Parathyroid adenoma (tissue), 2 donors: Measurements from ENCODE around the gene GPC3.

Source experiments
- H2AFZ ChIP-seq: fragments of 300-600 bp; sonication (generic); one replicate; pipeline ENCODE4 v1.7.0; 2017; ENCODE audit warnings: antibody characterized with exemption, mild to moderate bottlenecking
- H3K27ac ChIP-seq: fragments of 300-600 bp; sonication (generic); one replicate; pipeline ENCODE4 v1.7.0; 2017
- H3K27me3 ChIP-seq: fragments of 300-600 bp; sonication (generic); one replicate; pipeline ENCODE4 v1.7.0; 2017; ENCODE audit warnings: low read length; ENCODE audit not compliant: control insufficient read depth, insufficient read depth
- H3K36me3 ChIP-seq: fragments of 300-600 bp; sonication (generic); one replicate; pipeline ENCODE4 v1.7.0; 2017; ENCODE audit warnings: low read length; ENCODE audit not compliant: control insufficient read depth, insufficient read depth
- H3K4me1 ChIP-seq: fragments of 300-600 bp; sonication (generic); one replicate; pipeline ENCODE4 v1.7.0; 2017; ENCODE audit warnings: control low read depth
- H3K4me2 ChIP-seq: fragments of 300-600 bp; sonication (generic); one replicate; pipeline ENCODE4 v1.7.0; 2017; ENCODE audit warnings: low read length
- H3K4me3 ChIP-seq: fragments of 300-600 bp; sonication (generic); one replicate; pipeline ENCODE4 v1.7.0; 2017; ENCODE audit warnings: low read depth, low read length
- H3K79me2 ChIP-seq: fragments of 300-600 bp; sonication (generic); one replicate; pipeline ENCODE4 v1.7.0; 2017; ENCODE audit warnings: control low read depth
- H3K9ac ChIP-seq: fragments of 300-600 bp; sonication (generic); one replicate; pipeline ENCODE4 v1.7.0; 2017; ENCODE audit warnings: mild to moderate bottlenecking
- H3K9me3 ChIP-seq: fragments of 300-600 bp; sonication (generic); one replicate; pipeline ENCODE4 v1.7.0; 2017; ENCODE audit warnings: low read length; ENCODE audit not compliant: control insufficient read depth
- TF ChIP-seq, protein P1 (sequence below): fragments of 300-600 bp; sonication (generic); IDR thresholded peaks from one replicate; pipeline ENCODE4 v1.7.0; 2017; ENCODE audit warnings: antibody characterized with exemption, mild to moderate bottlenecking
- donor health status: primary hyperparathyroidism.

Gene GPC3

GRCh38 chrX:133698298-133698697 lies 287.1 kb downstream of the GPC3 start:
- TF ChIP-seq, protein P1, sequence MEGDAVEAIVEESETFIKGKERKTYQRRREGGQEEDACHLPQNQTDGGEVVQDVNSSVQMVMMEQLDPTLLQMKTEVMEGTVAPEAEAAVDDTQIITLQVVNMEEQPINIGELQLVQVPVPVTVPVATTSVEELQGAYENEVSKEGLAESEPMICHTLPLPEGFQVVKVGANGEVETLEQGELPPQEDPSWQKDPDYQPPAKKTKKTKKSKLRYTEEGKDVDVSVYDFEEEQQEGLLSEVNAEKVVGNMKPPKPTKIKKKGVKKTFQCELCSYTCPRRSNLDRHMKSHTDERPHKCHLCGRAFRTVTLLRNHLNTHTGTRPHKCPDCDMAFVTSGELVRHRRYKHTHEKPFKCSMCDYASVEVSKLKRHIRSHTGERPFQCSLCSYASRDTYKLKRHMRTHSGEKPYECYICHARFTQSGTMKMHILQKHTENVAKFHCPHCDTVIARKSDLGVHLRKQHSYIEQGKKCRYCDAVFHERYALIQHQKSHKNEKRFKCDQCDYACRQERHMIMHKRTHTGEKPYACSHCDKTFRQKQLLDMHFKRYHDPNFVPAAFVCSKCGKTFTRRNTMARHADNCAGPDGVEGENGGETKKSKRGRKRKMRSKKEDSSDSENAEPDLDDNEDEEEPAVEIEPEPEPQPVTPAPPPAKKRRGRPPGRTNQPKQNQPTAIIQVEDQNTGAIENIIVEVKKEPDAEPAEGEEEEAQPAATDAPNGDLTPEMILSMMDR, result no peak
- Histone ChIP-seq H3K9me3 (no peaks in the 10 kb centered on the region), H3K4me3 (no peak overlapping the region), H3K36me3 (no peaks in the 10 kb centered on the region), H3K9ac (no peak overlapping the region), H3K27me3 (no peaks in the 10 kb centered on the region), H3K27ac (no peak overlapping the region), H2AFZ (no peak overlapping the region), H3K4me2 (no peak overlapping the region), H3K79me2 (no peaks in the 10 kb centered on the region), H3K4me1 (no peaks in the 10 kb centered on the region)

GRCh38 chrX:133697656-133698055 lies 287.7 kb downstream of the GPC3 start:
- Histone ChIP-seq H3K4me2 (no peak overlapping the region), H3K27me3 (no peaks in the 10 kb centered on the region), H3K27ac (no peak overlapping the region), H3K36me3 (no peaks in the 10 kb centered on the region), H3K9ac (no peak overlapping the region), H3K4me3 (no peak overlapping the region), H3K79me2 (no peaks in the 10 kb centered on the region), H3K4me1 (no peaks in the 10 kb centered on the region), H2AFZ (no peak overlapping the region), H3K9me3 (no peaks in the 10 kb centered on the region)
- TF ChIP-seq, protein P1, result no peak

DNA sequence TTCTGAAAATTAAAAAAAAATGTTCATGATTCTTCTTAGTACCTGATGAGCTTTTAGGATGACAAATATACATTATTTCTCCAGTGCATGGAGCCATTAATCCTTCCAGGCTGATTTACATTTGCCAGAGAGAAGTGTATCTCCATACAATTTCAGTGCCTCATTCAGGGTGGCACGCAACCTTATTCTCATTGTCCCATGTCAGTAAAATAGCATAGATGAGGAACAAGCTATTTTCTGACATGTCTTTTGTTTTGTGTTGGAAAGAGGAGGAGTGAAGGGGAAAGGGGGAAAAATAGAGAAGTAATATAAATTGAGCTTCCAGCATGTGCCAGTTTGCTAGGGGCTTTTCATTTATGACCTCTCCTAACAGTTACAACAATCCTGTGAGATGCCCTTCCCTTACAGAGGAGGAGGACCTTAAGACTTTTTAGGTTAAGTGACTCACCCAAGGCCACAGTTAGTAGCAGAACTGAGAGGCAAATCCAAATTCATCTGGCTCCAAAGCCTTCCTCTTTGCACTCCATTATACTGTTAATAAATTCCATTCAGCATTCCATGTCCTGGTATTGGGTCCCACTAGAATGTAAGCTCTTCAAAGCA lies 295.3 kb downstream of the GPC3 start:
- no peaks in the 10 kb centered on the region for H3K4me1 ChIP-seq
- no peak overlapping the region for H3K9ac ChIP-seq
- TF ChIP-seq, protein P1, result no peak
- no peaks in the 10 kb centered on the region for H3K9me3 ChIP-seq
- H3K4me3 ChIP-seq, result no peak overlapping the region
- H3K27ac ChIP-seq, result no peak overlapping the region
- H3K79me2 ChIP-seq, result no peaks in the 10 kb centered on the region
- no peaks in the 10 kb centered on the region for H3K36me3 ChIP-seq
- H3K27me3 ChIP-seq, result no peaks in the 10 kb centered on the region
- H3K4me2 ChIP-seq, result no peak overlapping the region
- H2AFZ ChIP-seq, result no peak overlapping the region

DNA sequence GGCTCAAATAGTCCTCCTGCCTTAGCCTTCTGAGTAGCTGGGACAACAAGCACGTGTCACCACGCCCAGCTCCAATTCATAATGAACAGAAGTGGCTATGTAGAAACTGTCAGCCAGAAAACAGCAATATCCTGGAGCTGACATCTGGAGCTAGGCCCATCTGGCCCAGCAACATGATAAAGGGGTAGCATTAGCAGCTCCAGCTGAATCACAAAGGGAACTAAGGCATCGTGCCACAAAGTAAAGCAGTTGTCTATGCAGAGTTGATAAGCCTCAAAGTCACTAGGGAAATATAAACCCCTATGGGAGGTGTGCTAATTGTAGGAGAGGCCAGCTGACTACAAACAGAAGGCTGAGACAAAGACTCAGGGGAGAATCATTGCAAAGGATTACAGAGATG lies 299.6 kb downstream of the GPC3 start:
- Histone ChIP-seq H3K4me1 (no peaks in the 10 kb centered on the region), H3K79me2 (no peaks in the 10 kb centered on the region)
- TF ChIP-seq, protein P1, result no peak

GRCh38 chrX:133681897-133682296 lies 303.5 kb downstream of the GPC3 start:
- Histone ChIP-seq H2AFZ (no peak overlapping the region), H3K36me3 (no peaks in the 10 kb centered on the region), H3K4me1 (no peaks in the 10 kb centered on the region), H3K27me3 (no peaks in the 10 kb centered on the region), H3K4me2 (no peak overlapping the region), H3K9ac (no peak overlapping the region), H3K4me3 (no peak overlapping the region), H3K9me3 (no peaks in the 10 kb centered on the region), H3K79me2 (no peaks in the 10 kb centered on the region), H3K27ac (no peak overlapping the region)
- TF ChIP-seq, protein P1, result no peak

More for the DNA sequence above, 299.6 kb downstream of the GPC3 start:
- no peaks in the 10 kb centered on the region for H3K9me3 ChIP-seq
- H3K4me3 ChIP-seq, result no peak overlapping the region
- no peak overlapping the region for H3K9ac ChIP-seq
- H3K4me2 ChIP-seq, result no peak overlapping the region
- H3K36me3 ChIP-seq, result no peaks in the 10 kb centered on the region
- no peak overlapping the region for H3K27ac ChIP-seq
- no peaks in the 10 kb centered on the region for H3K27me3 ChIP-seq
- no peak overlapping the region for H2AFZ ChIP-seq
